HG03520 (cell line): ENCODE data around the gene SNED1.

Experiments
- ATAC-seq: cut with Tn5 transposase; IDR thresholded peaks from one replicate; pipeline ENCODE4 v1.9.1; 2021; ENCODE audit warnings: mild to moderate bottlenecking, moderate library complexity; ENCODE audit not compliant: unreplicated experiment

SNED1 gene

GRCh38 chr2:241003830-241004564 lies 5.6 kb downstream of the SNED1 start:
- no peak for ATAC-seq

- ATAC-seq: no peak
These were observed 7.2 kb downstream of the SNED1 start for GRCh38 chr2:241005569-241005968.

- no peak for ATAC-seq
These were observed 8.0 kb downstream of the SNED1 start for GRCh38 chr2:241006412-241006811.

GRCh38 chr2:241007111-241007510 lies 8.7 kb downstream of the SNED1 start:
- ATAC-seq: no peak

GRCh38 chr2:241007880-241008710 lies 9.7 kb downstream of the SNED1 start:
- no peak for ATAC-seq

GRCh38 chr2:241008711-241009121 lies 10.3 kb downstream of the SNED1 start:
- ATAC-seq: no peak

- ATAC-seq: no peak
These were observed 10.8 kb downstream of the SNED1 start for GRCh38 chr2:241009191-241009590.

- no peak for ATAC-seq
These were observed 11.4 kb downstream of the SNED1 start for GRCh38 chr2:241009601-241010530.

GRCh38 chr2:241010531-241011295 lies 12.3 kb downstream of the SNED1 start:
- ATAC-seq: no peak

- ATAC-seq: no peak
These were observed 12.8 kb downstream of the SNED1 start for GRCh38 chr2:241011296-241011600.

GRCh38 chr2:241011751-241012510 lies 13.5 kb downstream of the SNED1 start:
- ATAC-seq: no peak

GRCh38 chr2:241014224-241014623 lies 15.8 kb downstream of the SNED1 start:
- no peak for ATAC-seq

GRCh38 chr2:241014764-241015163 lies 16.3 kb downstream of the SNED1 start:
- no peak for ATAC-seq

GRCh38 chr2:241015439-241015838 lies 17.0 kb downstream of the SNED1 start:
- no peak for ATAC-seq

GRCh38 chr2:241017228-241017940 lies 19.0 kb downstream of the SNED1 start:
- no peak for ATAC-seq

GRCh38 chr2:241018051-241018891 lies 19.9 kb downstream of the SNED1 start:
- no peak for ATAC-seq

GRCh38 chr2:241019441-241020139 lies 21.2 kb downstream of the SNED1 start:
- ATAC-seq: no peak

- no peak for ATAC-seq
These were observed 21.8 kb downstream of the SNED1 start for GRCh38 chr2:241020201-241020600.
